Bronchial epithelial cell (primary cell): ENCODE measurements around the gene PRUNE1. TPM values are rescaled to one million over a fixed set of nuclear protein-coding genes. Genes with fewer than 3 reads are reported as not detected.

ENCODE experiments used
- DNase-seq: peaks from one replicate; pipeline ENCODE4 v3.0.0-alpha.2; 2010; ENCODE audit warnings: low read depth
- FAIRE-seq: peaks from 2 replicates; lab custom pipeline; 2011; peaks lifted over from hg19 to GRCh38; lab: Jason Lieb, UNC
- H3K27me3 ChIP-seq: 2 replicates; pipeline ENCODE4 v1.5.1; 2011; ENCODE audit warnings: low read length; ENCODE audit not compliant: control insufficient read depth, insufficient read depth
- H3K36me3 ChIP-seq: 2 replicates; pipeline ENCODE4 v1.5.1; 2011; ENCODE audit warnings: low read length; ENCODE audit not compliant: control insufficient read depth, insufficient read depth
- H3K4me3 ChIP-seq: 2 replicates; pipeline ENCODE4 v1.5.1; 2011; ENCODE audit warnings: mild to moderate bottlenecking, low read depth, low read length, control low read depth
- CTCF ChIP-seq: IDR thresholded peaks from 2 replicates; pipeline ENCODE4 v1.5.1; 2011; ENCODE audit warnings: mild to moderate bottlenecking, moderate library complexity, low read length, control low read depth, inconsistent platforms; ENCODE audit not compliant: insufficient read depth, severe bottlenecking
- total RNA-seq: library from RNA; depleted of rRNA; stranded (reverse); fragments of >200 nt; gene quantifications from 2 replicates; pipeline ENCODE4 v1.2.1, GENCODE V29; 2014

PRUNE1 gene
- total RNA-seq, 1 donor from 2014 or later = 6.6 TPM

GRCh38 chr1:151059109-151060006, 51.1 kb downstream of the PRUNE1 start, which contains the start of gene CDC42SE1:
CDC42SE1 (minus strand) TSS chr1:151059622; CDS start chr1:151055730, 3,892 bp downstream.
- peak; percentile 90 for TF ChIP-seq CTCF
- Histone ChIP-seq H3K27me3 (no peaks in the 10 kb centered on the region), H3K4me3 (peak within 1 kb of the TSS; percentile 92), H3K36me3 (peaks cover 13% of the 10 kb centered on the region)
- no peak for FAIRE-seq
- DNase-seq = peak; percentile 67

GRCh38 chr1:151060007-151060656, 51.9 kb downstream of the PRUNE1 start, which contains the start of gene MLLT11:
MLLT11 (plus strand) TSS chr1:151060397; CDS start chr1:151067225, 6,828 bp downstream.
- Histone ChIP-seq H3K27me3 (no peaks in the 10 kb centered on the region), H3K4me3 (peak within 1 kb of the TSS; percentile 92), H3K36me3 (peaks cover 8% of the 10 kb centered on the region)
- DNase-seq (peak; percentile 55), FAIRE-seq (no peak)
- TF ChIP-seq CTCF = no peak

- FAIRE-seq = no peak
These were observed 52.6 kb downstream of the PRUNE1 start for GRCh38 chr1:151060657-151061421.

GRCh38 chr1:151061704-151062103, 53.5 kb downstream of the PRUNE1 start:
- no peak overlapping the region for H3K4me3 ChIP-seq
- no peaks in the 10 kb centered on the region for H3K27me3 ChIP-seq
- DNase-seq (no peak), FAIRE-seq (no peak)
- no peak for TF ChIP-seq CTCF
- H3K36me3 ChIP-seq = peaks cover 3% of the 10 kb centered on the region

More at GRCh38 chr1:151060657-151061421, 52.6 kb downstream of the PRUNE1 start:
- TF ChIP-seq CTCF = no peak
- Histone ChIP-seq H3K27me3 (no peaks in the 10 kb centered on the region), H3K36me3 (peaks cover 6% of the 10 kb centered on the region), H3K4me3 (peak overlapping the region; percentile 92)
- no peak for DNase-seq

GRCh38 chr1:151062741-151063371, 54.6 kb downstream of the PRUNE1 start:
- no peak for FAIRE-seq
- no peak overlapping the region for H3K4me3 ChIP-seq
- DNase-seq = peak; percentile 84

More at GRCh38 chr1:151062741-151063371, 54.6 kb downstream of the PRUNE1 start:
- no peak for TF ChIP-seq CTCF
- no peaks in the 10 kb centered on the region for H3K27me3 ChIP-seq
- peaks cover 3% of the 10 kb centered on the region for H3K36me3 ChIP-seq
